HCT116 (cell line): Measurements from ENCODE around the gene SYNDIG1.

Experiments used
- CEBPB ChIP-seq: IDR thresholded peaks from 2 replicates; pipeline ENCODE4 v1.6.1; 2012; ENCODE audit warnings: low read depth
- EGR1 ChIP-seq: IDR thresholded peaks from 2 replicates; pipeline ENCODE4 v1.6.1; 2012; ENCODE audit warnings: low read depth
- EZH2 ChIP-seq: fragments of 200-600 bp; sonication (generic); IDR thresholded peaks from 2 replicates; pipeline ENCODE4 v1.6.1; 2017; ENCODE audit warnings: antibody characterized with exemption, mixed run types
- POLR2AphosphoS5 ChIP-seq: IDR thresholded peaks from 2 replicates; pipeline ENCODE4 v1.6.1; 2011; ENCODE audit warnings: mild to moderate bottlenecking, low read depth, low read length, moderate library complexity
- RAD21 ChIP-seq: IDR thresholded peaks from 2 replicates; pipeline ENCODE4 v1.6.1; 2012; ENCODE audit warnings: low read depth, mild to moderate bottlenecking
- SIN3A ChIP-seq: IDR thresholded peaks from 2 replicates; pipeline ENCODE4 v1.6.1; 2012; ENCODE audit warnings: low read depth
- ZFX ChIP-seq: fragments of 450-650 bp; IDR thresholded peaks from 2 replicates; pipeline ENCODE4 v1.6.1; 2017
- TF ChIP-seq, protein P1 (sequence below), 3 experiments: fragments of 200-600 bp in 1 of 3; sonication (generic) in 1 of 3; IDR thresholded peaks in 2 of 3; conservative IDR thresholded peaks in 1 of 3; 2 replicates each; pipeline ENCODE4 v1.5.1; 2012 to 2017; ENCODE audit warnings: low read depth in 2 of 3, low read length in 2 of 3, antibody characterized with exemption in 1 of 3, borderline replicate concordance in 1 of 3, control low read depth in 1 of 3, mild to moderate bottlenecking in 1 of 3, mixed read lengths in 1 of 3, mixed run types in 1 of 3, moderate library complexity in 1 of 3; ENCODE audit not compliant: insufficient read depth in 1 of 3
- TF ChIP-seq, protein P2 (sequence below): IDR thresholded peaks from 2 replicates; pipeline ENCODE4 v1.6.1; 2012

GRCh38 chr20:24531631-24532419 lies 62.4 kb downstream of the SYNDIG1 start:
- TF ChIP-seq RAD21, result no peak
- no peak for TF ChIP-seq EGR1
- no peak for TF ChIP-seq POLR2AphosphoS5
- TF ChIP-seq CEBPB, result no peak
- TF ChIP-seq, protein P1, sequence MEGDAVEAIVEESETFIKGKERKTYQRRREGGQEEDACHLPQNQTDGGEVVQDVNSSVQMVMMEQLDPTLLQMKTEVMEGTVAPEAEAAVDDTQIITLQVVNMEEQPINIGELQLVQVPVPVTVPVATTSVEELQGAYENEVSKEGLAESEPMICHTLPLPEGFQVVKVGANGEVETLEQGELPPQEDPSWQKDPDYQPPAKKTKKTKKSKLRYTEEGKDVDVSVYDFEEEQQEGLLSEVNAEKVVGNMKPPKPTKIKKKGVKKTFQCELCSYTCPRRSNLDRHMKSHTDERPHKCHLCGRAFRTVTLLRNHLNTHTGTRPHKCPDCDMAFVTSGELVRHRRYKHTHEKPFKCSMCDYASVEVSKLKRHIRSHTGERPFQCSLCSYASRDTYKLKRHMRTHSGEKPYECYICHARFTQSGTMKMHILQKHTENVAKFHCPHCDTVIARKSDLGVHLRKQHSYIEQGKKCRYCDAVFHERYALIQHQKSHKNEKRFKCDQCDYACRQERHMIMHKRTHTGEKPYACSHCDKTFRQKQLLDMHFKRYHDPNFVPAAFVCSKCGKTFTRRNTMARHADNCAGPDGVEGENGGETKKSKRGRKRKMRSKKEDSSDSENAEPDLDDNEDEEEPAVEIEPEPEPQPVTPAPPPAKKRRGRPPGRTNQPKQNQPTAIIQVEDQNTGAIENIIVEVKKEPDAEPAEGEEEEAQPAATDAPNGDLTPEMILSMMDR (IDR thresholded peaks at IDR 0.05 in 2 of 3, conservative IDR thresholded peaks at IDR 0.05 in 1 of 3; ENCODE audit: borderline replicate concordance in 1 of 3, insufficient read depth in 1 of 3, low read depth in 2 of 3, low read length in 2 of 3), result no peak
- TF ChIP-seq ZFX, result no peak
- no peak for TF ChIP-seq EZH2
- TF ChIP-seq, protein P2, sequence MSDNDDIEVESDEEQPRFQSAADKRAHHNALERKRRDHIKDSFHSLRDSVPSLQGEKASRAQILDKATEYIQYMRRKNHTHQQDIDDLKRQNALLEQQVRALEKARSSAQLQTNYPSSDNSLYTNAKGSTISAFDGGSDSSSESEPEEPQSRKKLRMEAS, result no peak
- TF ChIP-seq SIN3A, result no peak
